SH-SY5Y (cell line): ENCODE data around the gene TBC1D9B.

Experiments
- GATA2 ChIP-seq: IDR thresholded peaks from 2 replicates; pipeline ENCODE4 v1.6.1; 2011; ENCODE audit warnings: mild to moderate bottlenecking, low read depth, low read length
- GATA3 ChIP-seq: IDR thresholded peaks from 2 replicates; pipeline ENCODE4 v1.6.1; 2011; ENCODE audit warnings: low read depth, mild to moderate bottlenecking, low read length, moderate library complexity

TBC1D9B gene

DNA sequence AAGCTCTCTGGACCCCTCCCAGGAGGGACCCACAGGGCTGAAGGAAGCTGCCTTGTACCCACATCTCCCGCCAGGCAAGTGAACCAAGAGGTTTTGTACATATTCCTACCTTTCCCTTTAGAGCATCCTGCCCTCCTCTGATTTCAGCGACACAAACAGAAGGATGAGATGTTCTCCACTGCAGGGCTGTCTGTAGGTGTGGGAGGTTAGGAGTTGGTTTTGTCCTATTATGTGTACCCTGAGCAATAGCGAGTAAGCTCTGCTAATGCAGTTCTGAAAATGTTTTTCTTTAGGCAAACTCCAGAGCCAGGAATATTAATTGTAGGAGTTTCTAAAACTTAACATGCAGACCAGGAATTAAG is 74.0 kb downstream of the TBC1D9B start:
- no peak for TF ChIP-seq GATA3
- no peak for TF ChIP-seq GATA2

DNA sequence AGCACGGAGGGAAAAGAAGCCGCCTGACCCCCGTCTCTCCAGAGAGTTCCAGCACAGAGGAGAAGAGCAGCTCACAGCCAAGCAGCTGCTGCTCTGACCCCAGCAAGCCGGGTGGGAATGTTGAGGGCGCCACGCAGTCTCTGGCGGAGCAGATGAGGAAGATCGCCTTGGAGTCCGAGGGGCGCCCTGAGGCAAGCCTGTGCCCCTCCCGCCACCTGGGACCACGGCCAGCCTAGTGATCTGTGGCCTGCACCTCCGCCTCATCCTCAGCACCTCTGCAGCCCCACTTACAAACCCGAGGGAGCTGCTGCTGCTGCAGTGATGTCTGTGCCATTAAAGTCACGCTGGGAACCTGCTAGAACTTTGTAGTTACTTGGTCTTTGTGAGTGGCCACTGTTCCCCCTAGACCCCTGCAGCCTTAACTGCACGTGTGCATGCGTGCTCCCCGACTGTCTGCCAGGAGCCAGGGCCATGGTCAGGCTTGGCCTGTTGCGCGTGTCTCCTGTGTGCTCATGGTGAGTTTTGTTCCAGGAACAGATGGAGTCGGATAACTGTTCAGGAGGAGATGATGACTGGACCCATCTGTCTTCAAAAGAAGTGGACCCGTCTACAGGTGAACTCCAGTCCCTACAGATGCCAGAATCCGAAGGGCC is 74.5 kb downstream of the TBC1D9B start:
- no peak for TF ChIP-seq GATA3
- TF ChIP-seq GATA2: no peak

DNA sequence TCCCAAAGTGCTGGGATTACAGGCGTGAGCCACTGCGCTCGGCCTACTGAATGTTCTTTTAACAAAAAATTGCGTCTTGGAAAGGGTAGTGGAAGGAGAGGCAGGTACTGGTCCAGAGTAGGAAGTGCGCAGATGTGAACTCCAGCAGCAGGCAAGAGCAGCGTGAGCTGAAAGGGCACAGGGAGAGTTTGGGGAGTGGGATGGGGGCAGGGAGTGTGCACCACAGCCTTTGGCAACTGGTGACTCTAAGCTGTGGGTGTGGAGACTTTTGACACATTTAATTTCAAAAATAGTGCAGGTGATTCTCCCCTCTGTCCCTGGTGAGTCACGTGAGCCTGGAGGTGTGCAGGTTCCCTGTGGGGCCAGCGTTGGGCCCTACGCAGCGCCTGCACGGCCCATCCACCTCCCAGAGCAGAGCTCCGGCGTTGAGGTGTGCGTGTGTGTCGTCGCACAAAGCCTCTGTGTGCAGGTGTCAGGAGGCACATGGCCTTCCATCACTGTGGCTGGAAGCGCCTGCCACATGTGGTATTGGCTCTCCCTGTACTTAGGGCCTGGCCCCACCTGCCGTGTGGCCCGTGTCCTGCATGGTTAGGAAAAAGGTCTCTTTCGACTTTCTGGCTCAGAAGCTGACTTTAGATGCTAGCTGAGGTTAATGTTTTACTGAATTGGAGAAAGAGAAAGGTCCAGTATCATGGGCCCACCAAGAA is 75.5 kb downstream of the TBC1D9B start:
- TF ChIP-seq GATA2: no peak
- no peak for TF ChIP-seq GATA3

DNA sequence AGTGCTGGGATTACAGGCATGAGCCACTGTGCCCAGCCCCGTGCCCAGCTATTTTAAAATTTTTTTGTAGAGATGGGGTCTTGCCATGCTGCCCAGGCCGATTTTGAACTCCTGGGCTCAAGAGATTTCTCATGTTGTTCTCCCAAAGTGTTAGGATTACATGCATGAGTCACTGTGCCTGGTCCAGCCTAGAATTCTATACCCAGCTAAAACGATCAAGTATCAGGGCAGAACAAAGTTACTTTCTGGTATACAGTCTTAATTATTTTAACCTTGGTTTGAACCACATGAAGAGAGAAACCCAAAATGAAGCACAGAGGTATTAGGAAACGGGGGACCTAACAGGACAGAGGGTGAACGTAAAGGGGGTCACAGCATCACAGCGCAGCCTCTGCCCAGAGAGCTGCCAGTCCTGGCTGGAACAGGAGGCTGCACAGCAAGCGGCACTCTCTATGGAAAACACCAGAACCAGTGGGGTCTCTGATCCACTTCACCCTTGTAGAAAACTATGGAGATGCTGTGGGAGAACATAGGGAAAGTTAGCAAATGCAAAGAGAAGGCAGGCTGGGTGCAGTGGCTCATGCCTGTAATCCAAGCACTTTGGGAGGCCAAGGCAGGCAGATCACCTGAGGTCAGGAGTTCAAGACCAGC is 76.8 kb downstream of the TBC1D9B start:
- TF ChIP-seq GATA3 (no peak), GATA2 (no peak)

DNA sequence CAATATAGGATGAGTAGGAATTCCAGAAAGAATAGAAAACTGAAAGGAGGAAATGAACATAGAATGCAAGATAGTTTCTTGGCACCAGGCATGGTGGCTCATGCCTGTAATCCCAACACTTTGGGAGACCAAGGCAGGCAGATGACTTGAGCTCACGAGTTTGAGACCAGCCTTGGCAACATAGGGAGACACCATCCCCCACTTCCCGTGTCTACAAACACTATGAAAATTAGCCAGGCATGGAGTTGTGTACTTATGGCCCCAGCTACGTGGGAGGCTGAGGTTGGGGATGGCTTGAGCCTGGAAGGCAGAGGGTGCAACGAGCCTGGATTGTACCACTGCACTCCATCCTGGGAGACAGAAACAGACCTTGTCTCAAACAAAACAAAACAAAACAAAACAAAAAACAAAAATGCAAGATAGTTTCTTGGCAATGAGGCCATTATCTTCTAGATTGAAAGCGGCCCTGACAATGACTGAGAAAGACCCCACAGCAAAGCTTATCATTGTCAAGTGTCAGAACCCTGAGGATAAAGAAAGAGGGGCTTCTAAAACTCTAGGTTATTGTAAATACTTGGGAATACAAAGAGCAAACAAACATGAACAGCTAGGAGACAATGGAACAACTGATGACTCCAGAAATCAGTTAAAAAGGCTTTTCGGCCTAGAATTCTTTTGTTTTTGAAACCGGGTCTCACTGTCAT is 77.8 kb downstream of the TBC1D9B start:
- TF ChIP-seq GATA2 (no peak), GATA3 (no peak)

DNA sequence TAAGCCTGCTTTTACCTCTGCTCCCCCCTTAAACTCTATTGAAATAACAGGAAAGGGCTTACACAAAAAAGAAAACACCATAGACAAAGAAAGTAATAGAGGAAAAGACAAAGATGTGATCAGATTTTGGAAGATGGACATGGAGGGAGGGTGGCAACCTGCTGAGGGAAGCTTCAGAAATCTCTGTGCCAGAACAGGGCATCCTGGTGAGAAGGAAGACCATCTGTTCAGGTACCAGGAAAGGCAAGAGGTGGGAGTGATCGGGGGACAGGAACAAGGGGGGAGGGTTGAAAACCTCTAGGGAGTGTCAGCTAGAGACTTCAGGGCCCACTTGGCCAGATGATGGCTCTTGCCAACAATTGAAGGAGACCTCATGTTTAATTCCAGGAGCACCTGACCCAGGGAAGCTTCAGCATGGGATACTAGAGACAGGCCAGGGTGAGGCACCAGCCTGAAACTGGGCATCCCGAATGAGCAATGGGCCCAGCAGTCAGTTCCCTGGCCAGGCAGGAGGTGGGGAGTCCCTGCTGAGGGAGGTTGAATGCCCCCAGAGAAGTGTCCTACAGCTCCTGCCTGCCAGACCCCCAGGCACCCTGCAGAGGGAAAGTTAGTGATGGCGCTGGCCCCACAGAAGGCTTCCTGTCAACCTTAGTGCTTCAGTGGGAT is 78.8 kb downstream of the TBC1D9B start:
- no peak for TF ChIP-seq GATA2
- no peak for TF ChIP-seq GATA3

DNA sequence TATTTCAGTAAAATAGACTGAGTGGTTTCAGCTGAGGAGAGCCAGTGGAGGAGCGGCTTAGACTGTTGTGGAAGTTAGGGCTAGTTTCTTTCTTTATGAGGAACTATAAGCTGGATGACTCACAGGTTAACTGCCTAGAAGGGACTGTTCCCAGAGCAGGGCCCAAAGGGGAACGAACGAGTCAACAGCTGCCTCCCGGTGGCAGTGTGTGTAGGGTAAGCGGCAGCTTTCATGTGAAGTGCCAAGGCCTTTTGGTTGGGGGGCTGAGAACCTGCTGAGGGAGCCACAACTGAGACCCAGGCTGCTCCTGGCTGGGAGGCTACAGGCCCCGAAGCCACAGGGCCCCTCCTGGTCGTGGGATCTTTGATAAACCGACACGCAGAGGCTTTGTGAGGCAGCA is 80.0 kb downstream of the TBC1D9B start:
- TF ChIP-seq GATA3 (no peak), GATA2 (no peak)

DNA sequence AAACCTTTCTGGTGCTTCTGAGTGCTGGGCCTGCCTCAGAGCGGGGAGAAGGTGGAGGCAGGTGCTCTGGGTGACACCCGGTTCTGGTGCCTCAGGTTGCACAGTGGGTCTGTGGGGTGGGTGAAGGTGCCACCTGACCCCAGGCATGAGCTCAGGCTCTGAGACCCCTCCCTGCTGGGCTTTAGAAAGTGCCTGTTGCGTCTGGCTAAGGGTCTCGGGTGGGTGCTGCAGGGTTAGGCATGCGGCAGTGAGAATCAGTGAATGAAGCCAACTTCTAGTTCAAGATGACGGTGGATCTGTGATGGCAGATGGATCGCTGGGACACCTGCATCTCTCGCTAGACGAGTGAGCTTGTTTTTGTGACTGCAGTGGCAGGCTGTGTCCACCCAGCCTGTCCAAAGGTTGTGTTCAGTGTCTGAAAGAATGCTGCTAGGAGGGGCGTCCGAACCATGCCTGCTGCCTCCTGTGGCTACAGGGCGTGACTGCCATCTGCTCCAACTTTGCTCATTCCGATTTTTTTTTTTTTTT is 82.0 kb downstream of the TBC1D9B start:
- TF ChIP-seq GATA3 (no peak), GATA2 (no peak)

DNA sequence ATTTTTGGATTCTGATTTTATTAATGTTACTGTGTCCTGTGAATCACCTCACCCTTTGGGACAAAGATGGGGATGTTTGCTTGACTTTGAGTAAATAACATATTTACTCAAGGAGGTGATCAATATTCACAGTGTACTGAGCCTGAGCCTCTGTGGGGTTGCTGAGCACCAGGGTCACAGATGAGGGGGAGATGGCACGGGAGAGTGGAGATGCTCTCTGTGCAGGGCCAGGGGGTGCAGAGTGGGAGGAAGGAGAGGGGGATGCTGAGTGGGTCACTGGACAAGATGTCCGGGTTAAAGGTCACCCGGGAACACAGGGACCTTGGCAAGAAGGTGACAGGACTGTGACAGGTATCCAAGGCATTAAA is 83.0 kb downstream of the TBC1D9B start:
- TF ChIP-seq GATA2 (no peak), GATA3 (no peak)

DNA sequence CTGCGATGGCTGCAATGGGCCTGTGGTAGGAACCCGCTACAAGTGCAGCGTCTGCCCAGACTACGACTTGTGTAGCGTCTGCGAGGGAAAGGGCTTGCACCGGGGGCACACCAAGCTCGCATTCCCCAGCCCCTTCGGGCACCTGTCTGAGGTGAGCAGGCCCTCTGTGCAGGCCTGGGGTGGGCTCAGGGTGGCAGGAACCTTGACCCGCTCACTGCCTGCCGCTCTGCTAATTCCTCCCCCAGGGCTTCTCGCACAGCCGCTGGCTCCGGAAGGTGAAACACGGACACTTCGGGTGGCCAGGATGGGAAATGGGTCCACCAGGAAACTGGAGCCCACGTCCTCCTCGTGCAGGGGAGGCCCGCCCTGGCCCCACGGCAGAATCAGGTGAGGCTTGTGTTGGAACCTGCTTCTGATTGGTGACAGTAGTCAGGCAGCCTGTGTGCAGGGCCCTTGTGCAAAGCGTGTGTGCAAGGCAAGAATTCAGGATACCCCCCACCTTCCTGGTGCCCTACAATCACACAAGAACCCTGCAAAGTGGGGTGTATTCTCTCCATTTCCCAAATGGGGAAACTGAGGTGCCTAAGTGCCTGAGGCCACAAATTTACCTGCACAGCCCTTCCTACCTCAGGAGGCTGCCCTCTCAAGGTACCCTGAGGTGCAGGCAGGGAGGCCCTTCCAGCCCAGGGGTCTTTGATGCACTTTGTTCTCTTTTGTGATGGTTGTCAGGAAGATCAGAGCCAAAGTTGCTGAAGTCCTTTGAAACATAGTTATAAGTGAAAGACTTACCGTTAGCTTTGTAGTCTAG is 83.6 kb downstream of the TBC1D9B start:
- TF ChIP-seq GATA3: no peak
- no peak for TF ChIP-seq GATA2

DNA sequence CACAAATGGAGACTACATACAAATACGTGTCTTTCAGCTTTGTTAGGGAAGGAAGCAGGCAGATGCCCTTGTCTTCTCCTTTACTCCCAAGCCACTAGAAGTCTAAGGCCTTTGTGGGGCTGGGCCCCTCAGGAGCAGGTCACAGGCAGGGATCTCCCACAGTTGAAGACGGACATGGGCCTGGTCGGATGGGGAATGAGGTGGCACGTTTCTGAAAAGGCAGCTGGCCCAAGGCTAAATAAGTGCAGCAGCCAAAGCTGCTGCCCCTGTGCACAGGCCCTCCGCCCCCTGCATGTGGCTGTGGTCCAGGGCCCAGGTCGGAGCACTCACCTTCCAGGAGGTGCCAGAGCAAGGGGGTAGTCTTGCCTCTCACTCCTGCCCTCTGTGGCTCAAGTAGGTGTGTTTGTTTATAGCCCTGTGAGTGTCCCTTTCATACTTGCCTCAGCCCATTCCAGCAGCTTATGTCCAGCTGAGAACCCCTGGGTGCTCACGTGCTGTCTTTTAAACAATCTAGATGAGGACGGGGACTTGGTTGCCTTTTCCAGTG is 85.2 kb downstream of the TBC1D9B start:
- TF ChIP-seq GATA3: no peak
- TF ChIP-seq GATA2: no peak

DNA sequence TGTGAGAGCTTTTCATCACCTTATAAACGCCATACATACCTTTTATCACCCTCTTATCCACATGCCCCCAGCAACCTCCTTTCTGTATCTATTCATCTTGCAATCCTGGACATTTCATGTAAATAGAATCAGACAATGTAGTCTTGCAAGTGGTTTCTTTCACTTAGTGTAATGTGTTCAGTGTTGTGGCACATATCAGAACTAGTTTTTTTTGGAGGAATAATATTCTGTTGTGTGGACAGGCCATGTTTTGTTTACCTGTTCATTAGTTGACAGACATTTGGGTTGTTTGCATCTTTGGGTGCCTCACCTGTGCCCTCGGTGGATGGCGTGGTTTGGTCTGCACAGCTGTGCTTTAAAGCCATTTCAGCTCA is 85.7 kb downstream of the TBC1D9B start:
- TF ChIP-seq GATA3 (no peak), GATA2 (no peak)

DNA sequence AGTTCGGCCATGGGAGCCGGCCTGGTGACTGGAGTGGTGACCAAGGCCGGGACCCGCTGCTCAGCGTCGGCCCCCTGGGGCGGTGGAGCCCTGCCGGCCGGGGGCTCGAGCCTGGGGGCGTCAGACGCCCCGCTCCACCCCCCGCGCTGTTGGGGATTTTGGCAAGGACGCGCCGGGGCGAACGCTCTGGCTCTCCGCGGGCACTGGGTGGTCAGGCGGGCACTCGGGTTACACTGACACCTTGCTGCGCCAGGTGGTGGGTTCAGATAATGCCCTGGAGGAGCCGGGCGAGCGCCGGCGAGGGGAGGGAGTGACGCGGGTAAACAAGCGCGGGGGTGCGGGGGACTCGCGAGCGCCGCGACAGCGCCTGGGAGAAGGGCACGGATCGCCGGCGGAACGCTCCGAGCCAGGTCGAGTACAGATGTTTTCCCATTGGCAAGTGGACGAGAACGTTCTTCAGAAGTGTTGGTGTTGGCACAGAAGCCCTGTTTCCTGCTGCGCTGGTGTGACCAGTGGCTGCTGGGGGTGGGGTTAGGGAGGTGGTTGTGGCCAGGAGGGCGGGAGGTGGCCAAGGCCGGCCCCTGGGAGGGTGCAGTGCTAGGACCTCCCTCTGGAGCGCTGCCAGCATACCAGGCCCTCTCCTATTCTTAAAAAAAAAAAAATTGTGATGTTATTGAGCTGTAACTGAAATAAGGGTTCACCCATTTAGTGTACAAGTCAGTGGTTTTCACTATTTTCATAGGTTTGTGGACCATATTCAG is 86.2 kb downstream of the TBC1D9B start:
- TF ChIP-seq GATA3 (no peak), GATA2 (no peak)
